Mucosa of gallbladder (tissue), 1 donor: ENCODE data around the gene CD151. TPM values are rescaled to one million over a fixed set of nuclear protein-coding genes. Genes with fewer than 3 reads are reported as not detected.

Experiments
- DNase-seq: peaks from one replicate; pipeline ENCODE4 v3.0.0-alpha.2; 2020; ENCODE audit warnings: low spot score
- total RNA-seq: library from RNA; stranded (reverse); gene quantifications from one replicate; pipeline ENCODE4 v1.2.1, GENCODE V29; 2021
- donor health status: DM: no; HTN: no; CAD: no.

Gene CD151
- total RNA-seq: 442 TPM

DNA sequence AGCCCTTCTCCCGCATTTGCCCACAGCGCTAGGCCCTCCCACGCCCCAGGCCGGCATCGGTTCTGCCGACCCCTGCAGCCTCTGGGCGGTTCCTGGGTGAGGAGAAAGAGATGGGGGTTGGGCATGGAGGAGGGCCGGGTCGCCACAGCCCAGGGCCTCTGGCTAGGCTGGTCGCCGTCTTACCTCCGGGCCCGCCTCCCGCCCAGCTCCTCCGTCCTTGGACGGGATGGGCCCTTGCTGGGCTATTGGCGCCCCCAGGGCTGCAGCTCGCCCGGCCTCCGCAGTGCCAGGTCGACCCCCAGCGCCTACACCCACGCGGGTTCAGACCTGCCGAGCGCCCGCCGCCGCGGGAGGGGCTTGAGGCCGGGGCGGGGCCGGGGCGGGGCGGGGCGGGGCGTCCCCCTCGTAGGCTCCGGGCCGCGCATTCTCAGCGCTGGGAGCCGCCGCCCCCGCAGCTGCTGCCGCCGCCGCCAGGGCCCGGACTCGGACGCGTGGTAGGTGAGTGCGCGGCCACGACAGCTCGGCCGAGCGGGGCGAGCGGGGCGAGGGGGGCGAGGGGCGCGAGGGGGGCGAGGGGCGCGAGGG is at the start of gene CD151:
Gene CD151, plus strand, starts transcription at position 424 of the 585 bp plus-strand sequence. CDS start 3,118 bp downstream, outside the sequence.
- DNase-seq: no peak

DNA sequence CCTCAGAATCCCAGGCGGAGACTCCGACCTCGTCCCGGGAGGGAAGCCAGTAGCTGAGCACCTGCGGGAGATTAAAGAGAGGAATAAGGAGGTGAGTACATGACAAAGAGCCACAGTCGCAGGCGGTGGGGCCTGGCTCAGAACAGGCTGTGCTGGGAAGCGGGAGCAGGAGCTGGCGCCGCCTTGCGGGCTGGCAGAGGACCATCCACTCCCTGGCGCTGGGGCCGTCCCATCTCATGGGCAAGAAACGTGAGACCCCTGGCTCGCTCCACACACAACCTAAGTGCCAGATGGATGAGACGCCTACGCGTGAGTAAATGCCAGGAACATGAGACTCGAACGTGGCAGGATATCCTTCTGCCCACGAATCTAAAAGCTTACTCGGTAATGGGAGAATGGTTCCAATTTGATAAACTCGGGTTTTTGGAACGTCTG is 49.2 kb upstream of the CD151 start:
- peak; percentile 66 for DNase-seq

DNA sequence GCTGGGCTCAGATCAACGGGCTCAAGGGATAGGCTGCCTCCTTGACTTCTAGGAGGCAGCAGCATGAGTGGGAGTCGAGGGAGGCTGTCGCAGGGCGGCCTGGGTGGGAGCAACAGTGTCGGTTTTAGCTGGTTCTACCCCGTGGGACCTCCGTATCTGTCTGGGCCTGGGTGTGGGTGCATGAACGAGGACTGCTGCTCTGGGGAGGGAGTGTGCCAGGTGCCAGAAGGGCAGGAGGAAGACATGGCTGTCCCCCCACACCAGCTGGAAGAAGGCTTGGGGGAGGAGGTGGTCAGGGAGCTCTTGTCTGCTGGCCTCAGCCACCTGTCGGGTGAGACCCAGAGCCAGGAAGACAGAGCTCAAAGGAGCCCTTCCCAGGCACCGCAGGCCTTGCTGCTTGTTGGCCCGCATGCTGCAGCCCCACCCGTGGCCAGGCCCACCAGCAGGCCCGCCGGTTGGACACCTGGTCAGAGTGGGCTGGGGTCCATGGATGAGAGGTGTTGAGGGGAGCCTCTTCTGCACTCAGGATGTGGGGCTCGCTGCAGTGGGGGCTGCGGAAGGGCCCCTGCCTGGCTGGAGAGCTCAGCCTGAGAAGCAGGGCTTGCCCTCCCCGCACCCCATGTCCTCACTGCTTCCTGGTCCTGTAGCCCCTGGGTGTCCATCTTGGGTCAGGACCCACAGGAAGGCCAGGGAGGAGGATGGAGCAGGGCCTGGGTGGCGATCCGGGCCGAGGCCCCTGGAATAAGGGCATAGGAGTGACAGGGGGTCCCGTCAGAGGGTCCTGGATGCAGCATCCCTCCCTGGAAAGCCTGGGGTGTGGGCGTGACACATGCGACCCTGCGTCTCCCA is 46.3 kb upstream of the CD151 start:
- no peak for DNase-seq

DNA sequence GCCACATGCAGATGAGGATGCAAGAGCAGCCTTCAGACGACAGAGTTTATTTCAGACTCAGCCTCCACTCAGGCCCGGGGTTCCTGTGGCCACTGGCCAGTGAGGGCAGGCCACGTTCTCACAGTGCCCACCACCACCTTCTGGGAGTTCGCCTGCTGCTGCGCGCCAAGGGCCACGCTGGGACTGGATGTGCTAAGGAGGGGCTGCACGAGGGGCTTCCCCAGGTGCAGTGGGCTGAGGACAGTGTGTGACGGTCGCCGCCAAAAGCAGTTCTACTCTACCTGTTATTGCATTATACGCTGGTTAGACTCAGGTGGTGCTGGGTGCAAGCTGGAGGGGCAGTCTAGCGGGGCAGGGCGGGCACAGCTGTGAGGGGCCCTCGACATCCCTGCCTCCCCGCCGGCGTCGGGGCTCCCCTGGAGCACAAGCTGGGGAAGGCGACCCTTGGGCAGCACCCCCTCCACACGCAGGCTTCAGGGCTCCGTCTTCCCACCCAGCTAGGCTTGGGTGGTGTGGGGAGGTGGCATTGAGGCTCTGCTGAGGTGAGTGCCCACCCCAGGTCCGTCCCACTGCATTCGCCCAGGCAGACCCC is 45.6 kb upstream of the CD151 start:
- no peak for DNase-seq

DNA sequence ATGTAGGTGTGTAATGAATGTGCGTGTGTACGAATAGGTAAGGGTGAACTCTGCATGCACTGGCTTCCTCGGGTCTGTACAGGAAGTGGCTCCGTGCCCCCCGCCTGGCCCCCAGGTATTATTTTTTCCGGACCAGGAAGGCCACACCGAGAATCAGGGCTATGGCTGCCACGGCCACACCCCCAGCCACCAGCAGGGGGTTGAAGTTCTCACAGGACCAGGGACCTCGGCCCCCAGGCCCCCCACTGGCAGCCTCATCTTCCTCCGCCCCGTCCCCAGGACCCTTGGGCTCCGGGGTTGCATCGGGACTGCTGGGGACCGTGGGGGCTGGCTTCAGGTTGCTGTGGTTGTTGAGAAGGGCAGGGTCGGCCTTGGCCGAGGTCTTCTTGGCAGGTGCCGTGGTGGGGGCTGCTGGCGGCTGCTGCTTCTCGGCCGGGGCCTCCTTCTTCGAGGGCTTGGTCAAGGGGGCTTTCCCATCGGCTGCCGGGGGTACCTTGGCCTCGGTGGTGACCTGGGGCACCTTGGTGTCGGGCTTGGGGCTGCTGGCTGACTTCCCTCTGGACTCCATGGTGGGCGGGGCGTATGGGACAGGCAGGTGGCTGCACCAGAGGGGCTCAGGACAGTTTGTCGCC is 44.6 kb upstream of the CD151 start:
- no peak for DNase-seq

DNA sequence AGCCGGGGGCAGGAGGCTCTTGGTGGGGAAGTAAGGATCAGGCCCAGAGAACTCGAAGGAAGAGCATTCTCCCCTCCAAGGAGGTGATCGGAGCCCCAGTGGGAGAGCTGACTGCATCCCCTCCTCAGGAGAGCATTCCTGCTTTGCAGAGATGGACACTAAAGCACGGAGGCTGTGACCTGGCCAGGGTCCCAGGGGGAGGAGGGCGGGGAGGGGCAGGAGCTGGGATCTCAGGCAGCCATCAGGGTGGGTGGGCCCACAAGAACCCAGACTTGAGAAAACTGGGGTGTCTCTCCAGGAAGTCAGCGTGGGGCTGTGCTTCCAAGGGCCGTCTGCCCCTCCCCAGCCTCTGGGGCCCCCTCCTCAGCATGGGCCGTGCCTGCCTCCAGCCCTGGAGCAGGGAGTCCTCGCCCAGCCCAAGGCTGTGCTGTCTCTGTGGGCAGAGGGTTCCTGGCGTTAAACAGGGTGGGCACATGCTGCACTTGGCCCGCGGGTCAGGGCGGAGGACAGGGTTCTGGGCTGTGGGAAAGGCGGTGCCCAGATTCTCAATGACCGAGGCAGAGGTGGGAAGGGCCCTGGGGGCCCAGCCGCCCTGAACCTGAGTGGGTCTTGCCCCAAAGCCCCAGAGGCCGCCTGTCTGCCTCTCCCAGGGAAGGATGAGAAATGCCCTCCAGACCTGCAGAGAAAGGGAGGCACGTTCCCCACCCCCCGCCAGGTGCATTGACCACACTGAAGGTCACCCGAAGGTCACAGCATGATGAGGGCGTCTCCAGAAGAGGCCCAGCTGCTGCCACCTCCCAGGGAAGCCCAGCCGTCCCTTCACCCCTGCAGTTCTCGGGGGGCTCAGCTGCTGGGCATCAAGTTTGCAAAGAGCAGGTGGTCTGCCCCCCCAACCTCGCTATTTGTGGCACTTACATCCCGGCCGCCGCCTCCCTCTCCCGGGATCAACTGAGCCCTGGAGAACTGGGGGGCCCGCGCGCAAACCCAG is 43.5 kb upstream of the CD151 start:
- no peak for DNase-seq

DNA sequence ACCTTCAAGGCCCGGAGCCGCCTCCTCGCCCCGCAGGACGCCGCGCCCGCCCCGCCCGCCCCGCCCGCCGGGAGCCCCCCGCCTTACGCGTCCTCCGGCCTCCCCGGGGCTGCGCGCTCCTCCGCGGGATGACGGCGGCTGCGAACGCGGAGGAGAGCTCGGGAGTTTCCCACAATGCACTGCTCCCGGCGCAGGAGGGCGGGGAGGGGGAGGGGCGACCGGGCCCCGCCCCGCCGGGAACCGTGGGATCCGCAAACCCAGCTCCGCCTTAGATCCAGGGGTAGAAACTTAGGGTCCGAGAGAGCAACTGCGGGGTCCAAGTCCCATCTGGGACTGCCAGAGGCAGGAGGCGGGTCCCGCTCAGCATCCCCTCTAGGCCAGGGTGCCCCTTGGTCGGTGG is 42.8 kb upstream of the CD151 start, which contains the start of gene CEND1:
Gene CEND1, minus strand, starts transcription at position 148 of the 400 bp plus-strand sequence. CDS start 1,514 bp downstream, outside the sequence.
- DNase-seq: no peak

DNA sequence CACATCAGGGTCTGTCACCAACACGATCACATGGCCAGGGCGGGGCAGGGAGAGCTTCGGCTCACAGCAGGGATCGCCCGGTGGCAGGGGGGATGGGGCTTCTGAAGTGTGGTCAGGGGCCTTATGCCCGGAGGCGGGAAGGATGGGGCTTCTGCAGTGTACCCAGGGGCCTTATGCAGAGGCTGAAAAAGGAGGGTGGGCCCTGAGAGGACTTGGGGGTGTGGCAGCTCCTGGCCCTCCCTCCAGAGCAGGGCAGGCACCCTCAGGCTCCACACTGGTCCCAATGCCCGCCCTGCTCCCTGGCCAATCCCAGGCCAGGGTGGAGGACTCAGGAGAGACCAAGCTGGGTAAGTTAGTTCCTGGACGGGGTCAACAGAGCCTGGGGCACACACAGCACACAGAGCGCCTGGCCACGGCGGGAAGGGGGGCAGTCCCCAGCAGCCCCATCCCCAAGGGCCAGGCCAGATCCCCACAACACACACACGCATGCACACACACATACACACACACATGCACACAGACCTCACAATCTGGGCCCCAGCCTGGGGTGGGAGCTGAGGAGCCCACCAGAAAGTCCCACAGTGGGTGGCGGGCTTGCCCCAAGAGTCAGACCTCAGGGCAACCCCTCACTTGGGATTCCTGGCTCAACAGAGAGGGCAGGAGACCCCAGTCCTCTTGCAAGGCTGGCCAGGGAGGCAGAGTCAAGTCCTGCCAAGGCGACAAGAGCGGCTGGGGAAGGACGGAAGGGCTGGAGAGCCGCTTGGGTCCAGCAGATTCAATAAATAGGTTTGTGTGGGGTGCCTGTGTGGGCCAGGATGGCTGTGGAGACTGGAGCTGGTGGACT is 41.8 kb upstream of the CD151 start:
- DNase-seq: no peak

DNA sequence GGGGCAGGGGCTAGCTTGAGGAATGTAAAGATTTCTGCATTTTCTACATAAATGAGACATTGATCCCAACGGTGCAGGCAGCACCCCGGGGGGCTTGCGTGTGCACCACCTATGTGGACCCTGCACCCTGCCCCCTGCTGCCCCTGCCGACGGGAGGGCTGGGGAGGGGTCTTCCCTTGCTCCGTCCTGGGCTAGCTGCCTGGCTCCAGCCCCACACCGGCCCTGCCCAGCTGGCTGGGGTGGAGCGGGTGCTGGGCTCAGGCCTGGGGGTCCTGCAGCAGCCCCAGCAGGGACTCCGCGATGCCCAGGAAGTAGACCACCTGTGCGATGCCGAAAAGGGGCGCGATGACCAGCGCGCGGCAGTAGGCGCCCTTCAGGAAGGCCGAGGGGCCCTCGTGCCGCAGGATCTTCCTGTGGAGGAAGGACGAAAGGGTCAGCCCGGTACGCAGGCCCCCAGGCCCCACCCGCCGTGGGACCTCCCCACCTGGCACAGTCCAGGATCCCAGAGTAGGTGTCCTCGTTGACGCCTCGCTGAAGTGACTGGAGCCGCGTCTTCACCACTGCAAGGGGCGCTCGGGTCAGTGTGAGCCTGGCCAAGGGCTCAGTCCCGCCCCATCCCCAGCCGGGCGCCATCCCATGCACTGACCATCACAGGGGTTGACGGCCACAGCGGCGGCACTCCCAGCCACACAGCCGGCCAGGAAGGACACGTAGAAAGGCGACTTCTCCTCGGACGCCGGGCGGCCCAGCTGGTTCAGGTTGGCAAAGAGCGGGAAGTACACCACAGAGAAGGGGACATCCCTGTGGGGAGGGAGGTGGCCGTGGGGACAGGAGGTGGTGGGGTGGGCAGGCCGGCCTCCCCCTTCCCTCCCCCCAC is 40.9 kb upstream of the CD151 start:
- no peak for DNase-seq

DNA sequence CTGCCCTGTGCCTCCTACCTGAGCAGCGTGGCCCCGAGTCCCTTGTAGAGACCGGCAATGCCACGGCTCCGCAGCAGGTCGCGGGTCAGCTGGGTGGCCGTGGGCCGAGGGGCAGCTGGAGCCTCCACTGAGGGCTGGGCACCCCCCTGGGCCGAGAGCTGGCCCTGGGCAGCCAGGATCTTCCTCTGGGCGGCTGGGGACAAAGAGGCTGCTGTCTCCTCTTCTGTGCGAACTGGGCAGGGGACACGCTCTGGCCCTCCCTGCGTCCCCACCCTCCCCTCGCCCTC is 40.3 kb upstream of the CD151 start:
- no peak for DNase-seq

DNA sequence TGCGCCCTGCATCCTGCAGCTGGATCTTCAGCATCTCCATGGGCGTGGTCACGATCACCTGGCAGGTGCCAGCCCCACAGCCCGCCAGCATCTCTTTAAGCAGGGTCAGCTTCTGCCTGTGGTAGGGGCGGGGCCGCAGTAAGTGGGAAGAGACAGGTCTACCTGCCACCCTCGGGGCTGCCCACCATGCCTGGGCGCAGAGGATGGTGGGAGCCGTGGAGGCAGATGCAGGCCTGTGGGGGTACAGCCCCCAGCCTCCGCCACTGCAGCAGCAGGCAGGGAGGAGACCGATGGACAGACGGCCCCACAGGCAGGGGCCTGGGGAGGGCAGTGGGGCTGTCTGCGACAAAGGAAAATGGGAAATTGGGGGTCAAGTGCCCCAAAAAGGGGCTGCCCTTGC is 39.9 kb upstream of the CD151 start:
- no peak for DNase-seq

DNA sequence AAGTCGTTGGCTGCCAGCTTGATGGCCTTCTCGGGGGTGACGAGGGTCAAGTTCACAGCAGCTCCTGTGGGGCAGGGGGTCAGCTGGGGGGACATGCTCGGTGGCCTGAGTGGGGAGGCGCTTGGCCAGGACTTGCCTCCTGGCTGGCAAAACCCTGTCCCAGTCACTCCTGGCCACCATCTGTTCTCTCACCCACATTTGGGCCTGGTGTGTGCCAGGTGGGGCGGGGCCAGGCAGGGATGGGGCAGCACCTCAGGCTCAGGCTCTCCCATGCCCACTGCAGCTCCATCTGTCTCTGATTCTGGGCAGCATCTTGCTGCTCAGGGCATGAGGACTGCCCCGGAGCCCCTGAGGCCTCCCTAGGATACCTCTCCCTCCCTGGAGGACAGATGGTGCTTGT is 39.2 kb upstream of the CD151 start:
- no peak for DNase-seq

DNA sequence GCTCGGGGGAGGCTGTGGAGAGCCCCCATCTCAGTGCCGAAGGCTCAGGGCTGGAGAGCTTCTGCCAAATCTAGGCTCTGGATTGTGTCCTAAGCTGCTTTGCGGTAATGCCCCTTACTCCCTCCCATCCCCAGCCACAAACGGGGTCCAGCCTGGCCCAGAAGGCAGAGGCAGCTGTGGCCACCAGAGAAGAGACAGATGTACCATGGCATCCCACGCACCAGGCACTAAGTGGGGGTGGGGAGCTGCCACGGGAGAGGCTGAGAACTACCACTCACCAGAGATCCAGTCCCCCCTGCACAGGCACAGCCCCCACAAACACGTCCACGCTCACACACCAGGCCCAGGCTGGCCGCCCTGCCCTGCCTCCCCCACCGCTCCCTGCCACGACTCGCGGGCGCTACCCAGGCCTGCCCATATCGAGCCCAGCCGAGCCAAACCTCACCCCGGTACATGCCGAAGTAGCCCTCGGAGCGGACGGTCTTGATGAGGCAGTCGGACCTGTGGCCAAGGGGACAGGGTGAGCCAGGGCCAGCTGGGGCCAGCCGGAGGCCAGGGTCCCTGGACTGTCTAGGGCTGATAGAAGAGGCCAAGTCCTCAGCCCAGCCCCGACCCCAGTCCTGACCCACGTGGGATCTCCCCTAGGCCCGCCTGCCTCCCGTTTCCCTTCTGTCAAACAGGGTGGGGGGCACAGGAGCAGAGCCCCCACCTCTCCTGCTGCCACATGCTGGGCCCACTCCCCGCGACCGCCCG is 38.6 kb upstream of the CD151 start:
- DNase-seq: no peak

DNA sequence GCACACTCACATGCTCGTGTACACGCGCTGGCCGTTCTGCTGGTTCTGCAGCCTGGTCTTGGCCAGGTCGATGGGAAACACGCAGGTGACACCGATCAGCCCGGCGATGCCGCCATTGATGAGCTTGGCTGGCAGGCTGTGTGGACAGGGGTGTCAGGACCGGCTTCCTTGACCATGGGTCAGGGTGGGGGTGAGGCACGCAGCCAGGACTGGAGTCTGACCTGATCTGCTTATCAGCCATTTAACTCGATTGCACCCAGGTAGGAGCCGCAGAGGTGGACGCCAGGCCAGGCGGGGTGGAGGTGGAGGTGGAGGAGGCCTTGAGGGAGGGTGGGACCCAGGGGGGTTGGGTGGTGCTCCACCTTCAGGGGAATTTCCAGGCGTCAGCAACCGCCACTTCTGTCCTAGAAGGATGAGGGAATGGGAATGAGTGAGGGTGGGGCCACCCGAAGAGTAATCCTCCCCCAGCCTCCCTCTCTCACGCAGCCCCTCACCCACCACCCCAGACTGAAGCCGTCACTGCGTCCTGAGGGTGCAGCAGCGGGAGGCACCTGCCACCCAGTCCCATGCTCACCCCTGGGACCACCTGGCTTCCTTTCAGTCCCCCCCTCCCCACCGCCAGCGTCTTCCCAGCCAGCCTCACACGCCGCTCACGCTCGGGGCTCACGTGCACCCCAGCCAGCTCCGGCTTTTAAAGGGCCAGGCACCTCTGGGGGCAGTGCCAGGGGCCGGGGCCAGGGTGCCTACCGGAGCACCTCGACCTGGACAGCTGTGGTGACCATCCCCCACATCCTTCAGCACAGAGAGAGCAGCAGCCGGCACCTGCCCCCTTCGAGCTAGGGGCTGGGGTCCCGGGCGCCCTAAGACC is 37.8 kb upstream of the CD151 start:
- no peak for DNase-seq

DNA sequence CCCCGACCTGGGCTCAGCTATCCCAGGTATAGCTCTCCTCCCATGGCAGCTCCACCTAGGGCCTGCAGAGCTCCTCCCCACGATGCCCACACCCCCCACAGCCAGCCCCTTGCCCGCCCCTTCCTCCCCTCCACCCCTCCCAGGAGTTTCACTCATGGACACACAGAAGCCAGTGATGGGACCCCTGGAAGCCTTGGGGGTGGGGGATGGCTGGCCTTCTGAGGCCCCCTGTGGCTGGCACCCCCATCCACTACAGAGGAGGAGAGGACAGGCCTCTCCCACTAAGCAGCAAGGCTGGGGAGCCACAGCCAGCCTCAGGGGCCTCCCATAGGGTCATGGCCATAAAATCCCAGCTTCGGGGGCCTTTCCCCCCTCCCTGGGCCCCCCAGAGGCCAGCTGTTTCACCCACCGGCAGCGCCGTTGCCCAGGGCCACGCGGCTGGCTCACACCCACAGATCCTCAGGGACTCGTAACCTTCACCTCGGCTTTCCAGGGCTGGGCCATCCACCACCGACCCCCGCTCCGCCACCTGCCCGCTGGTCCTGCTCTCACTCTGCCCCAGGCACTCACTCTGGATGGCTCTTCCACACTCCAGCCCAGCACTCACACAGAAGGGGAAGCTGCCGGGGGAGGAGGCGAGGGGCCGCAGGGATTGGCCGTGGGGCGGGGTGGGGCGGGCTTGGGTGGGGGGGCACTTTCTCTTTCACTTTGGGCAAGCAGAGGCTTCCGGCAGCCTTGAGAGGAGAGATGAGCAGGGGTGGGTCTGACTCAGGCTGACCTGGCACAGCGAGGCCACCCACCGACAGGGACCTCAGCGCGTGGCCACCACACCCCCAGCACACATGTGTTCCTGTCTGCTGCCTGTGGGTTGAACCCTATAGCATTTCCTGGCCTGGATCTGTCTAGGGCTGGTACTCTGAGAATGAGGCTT is 36.9 kb upstream of the CD151 start:
- DNase-seq: peak; percentile 64

DNA sequence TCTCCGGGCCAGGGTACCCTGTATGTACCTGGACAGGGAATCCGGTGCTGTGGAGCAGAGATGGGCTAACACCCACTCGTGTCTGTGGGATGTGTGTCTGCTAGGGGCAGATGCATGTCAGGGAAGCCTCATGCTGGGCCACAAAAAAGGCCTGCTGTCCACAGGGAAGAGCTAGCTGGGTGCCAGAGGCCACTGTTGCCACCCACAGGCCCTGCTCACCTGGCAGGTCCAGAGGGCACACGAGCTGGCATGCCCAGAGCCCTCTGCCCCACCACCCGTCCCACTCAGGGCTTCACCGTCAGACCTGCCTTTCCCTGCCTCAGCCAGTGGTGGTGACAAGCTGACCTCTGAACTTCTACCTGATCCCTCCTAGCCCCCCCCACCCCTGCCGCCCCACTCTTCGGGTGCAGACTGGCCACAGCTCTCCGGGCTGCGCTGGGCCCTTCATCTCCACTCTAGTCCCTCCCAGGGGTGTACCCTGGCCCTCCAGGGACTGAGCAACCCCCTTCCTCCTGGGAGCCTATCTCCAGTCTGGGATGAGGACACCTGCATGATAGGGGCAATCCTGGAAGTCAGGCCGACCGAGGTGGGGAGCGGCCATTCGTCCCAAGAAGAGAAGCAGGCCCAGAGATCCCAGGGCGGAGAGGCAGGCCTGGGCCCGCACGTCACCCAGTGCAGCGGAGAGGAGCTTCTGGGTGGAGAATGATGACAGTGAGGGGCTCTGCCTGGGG is 36.0 kb upstream of the CD151 start:
- DNase-seq: no peak
